ENCODE results near the gene SGTA.

SGTA gene

GRCh38 chr19:2768365-2769132 is 14.5 kb downstream of the SGTA start:
- DNase-seq, result no peak

GRCh38 chr19:2767688-2768087 is 15.4 kb downstream of the SGTA start:
- DNase-seq, result no peak

DNA sequence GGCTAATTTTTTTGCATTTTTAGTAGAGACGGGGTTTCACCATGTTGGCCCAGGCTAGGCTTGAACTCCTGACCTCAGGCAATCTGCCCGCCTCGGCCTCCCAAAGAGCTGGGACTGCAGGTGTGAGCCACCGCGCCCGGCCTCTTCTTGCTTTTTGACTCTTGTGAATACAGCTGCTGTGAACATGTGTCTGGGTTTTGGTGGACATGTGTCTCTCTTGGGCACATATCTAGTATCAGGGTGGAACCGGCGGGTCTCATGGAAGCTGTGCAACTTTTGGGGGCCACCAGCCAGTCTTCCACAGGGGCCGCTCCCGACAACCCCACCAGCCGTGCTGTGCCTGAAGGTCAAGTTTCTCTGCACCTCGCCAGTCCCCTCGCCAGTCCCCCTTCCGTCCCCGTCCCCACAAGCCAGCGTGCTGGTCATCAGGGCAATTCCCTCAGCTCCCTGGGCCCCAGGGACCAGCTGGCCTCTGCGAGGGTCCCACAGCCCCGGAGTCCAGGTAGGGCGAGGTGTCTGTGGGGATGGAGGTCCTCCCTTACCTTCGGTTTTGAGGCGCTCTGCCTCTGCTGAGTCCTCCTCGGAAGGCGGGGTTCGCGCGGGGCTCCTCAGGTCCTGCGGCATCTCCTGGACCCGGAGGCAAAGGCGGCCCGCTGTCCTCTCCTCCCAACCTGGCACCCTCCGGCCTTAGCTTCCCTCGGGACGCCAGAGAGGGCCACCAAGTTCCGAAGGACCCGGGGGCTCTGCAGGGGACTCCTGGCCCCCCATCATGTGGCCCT is 16.3 kb downstream of the SGTA start:
- DNase-seq, result no peak

- no peak for DNase-seq
These were observed 17.7 kb downstream of the SGTA start for GRCh38 chr19:2765376-2765775.

- DNase-seq, result no peak
These were observed 18.1 kb downstream of the SGTA start for GRCh38 chr19:2764945-2765344.

GRCh38 chr19:2763687-2764086 is 19.4 kb downstream of the SGTA start:
- no peak for DNase-seq

- DNase-seq, result no peak
These were observed 20.1 kb downstream of the SGTA start for GRCh38 chr19:2762783-2763496.

- DNase-seq, result no peak
These were observed 20.9 kb downstream of the SGTA start for GRCh38 chr19:2761876-2762782.

GRCh38 chr19:2761309-2761677 is 21.8 kb downstream of the SGTA start:
- DNase-seq, result no peak

DNA sequence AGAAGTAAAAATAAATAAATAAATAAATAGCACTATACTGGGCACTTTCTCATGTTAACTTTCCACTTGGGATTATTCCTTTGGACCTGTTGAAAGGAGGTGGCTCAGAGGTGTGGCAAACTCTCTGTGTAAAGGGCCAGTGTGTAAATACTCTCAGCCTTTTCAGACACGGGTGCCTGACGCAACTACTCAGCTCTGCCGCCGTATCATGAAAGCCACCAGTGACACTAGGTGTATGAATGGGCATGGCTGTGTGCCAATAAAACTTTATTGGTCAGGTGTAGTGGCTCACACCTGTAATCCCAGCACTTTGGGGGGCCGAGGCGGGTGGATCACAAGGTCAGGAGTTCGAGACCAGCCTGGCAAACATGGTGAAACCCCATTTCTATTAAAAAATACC is 23.1 kb downstream of the SGTA start:
- no peak for DNase-seq

DNA sequence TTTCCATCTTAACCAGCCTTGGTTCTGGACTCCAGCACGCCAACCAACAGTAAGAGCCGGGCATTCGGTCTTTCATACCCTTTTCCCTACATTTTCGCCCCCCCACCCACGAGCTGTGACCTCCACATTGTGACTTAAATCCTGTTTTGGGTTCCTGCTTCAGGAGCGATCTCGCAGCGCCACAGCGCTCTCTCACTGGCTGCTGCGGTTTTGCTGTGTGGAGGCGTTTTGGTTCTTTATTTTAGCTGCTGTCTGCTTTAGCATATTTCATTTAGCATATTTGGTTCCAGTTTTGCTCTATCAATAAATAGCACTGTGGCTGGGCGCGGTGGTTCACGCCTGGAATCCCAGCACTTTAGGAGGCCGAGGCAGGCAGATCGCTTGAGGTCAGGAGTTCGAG is 23.7 kb downstream of the SGTA start:
- DNase-seq, result no peak

DNA sequence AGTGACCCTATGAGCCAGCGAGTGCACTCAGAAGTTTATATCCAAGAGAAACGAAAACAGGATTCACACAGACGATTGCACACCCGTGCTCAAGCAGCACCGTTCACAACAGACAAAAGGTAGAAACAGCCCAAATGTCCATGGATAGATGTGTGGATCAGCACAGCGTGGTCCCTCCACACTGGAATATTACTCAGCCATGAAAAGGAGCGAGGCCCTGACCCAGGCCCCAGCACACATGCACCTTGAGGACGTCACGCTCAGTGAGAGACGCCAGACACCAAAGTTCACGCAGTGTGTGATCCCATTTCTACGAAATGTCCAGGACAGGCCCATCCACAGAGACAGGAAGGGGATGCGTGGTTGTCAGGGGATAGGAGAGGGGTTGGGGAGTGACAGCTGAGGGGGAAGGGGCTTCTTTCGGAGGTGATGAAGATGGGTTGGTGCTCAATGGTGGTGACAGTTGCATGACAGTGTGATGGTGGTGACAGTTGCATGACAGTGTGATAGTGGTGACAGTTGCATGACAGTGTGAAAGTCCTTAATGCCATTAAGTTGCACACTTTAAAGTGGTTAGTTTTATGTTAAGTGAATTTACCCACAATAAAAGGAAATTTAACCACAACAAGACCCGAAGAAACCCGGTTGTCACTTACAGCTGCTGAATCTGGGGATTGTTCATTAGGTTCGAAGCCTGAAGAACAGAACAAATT is 24.3 kb downstream of the SGTA start:
- DNase-seq, result no peak

DNA sequence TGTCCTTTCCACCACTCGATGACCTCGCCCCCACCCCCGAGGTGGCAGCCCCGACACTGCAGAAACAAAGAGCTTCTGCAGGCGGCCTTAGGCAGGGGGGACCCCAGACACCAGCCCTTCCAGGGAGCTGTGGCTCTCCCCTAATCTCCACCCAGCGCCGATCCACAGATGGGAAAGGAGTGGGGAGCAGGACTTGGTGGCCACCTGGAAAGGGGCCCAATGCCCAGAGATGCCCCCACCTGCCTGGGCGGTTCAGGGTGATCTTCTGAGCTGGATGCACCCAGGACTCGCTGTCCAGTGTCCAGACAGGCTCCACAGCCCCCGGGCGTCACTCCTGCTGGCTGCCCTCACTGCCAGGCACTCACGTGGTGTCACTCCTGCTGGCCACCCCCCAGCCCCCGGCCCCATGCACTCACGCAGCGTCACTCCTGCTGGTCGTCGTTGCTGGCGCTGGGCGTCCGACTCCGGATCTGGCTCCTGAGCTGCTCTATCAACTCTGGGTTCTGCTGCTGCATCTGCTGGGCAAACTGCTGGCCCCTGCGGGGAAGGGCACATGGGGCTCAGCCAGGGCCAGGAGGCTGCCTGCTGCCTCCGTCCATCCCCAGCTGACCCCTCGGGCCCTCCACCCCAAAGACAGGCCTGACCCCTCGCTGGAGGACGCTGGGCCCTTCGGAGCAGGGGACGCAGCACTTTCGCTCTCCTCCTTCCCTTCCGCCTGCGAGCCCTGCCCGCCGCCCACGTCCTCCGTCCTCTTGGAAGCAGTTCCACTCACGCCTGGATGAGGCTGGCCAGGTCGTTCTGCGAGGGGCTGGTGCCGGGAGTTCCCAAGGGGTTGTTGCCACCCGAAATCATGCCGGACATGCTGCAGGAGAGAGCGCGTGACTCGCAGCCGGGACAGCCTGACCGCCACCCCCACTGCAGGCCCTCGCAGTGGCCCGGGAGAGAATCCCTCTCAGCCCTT is 25.9 kb downstream of the SGTA start:
- DNase-seq, result no peak

DNA sequence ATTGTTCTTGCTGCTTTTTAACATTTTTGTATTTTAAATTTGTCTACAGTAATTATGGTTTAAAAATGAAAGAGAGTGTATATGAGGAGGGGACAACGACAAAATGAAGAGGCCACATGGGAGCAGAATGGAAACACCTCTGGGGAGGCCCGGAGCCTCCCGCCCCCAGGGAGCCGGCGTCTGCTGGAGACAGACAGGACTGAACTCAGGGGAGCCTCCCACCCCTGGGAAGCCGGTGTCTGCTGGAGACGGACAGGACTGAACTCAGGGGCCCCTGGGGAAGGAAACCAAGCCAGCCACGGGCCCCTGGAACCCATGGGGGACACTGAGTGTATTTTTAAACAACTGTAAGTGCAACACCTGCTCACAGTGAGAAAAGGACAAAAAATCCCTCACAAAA is 26.6 kb downstream of the SGTA start:
- no peak for DNase-seq

- DNase-seq, result no peak
These were observed 27.3 kb downstream of the SGTA start for GRCh38 chr19:2755811-2756210.

DNA sequence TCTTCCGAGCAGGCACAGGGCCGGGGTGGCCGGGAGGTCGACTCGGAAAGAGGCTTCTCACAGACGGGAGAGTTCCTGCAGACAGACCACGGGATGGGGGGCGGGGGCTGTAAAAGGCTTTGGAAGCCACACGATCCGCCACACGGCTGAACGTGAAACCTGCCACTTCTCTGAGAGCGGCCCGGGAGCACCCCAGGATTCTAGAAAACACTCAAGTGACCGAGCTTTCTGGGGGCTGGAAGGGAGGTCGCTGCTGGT is 27.7 kb downstream of the SGTA start:
- DNase-seq, result no peak

DNA sequence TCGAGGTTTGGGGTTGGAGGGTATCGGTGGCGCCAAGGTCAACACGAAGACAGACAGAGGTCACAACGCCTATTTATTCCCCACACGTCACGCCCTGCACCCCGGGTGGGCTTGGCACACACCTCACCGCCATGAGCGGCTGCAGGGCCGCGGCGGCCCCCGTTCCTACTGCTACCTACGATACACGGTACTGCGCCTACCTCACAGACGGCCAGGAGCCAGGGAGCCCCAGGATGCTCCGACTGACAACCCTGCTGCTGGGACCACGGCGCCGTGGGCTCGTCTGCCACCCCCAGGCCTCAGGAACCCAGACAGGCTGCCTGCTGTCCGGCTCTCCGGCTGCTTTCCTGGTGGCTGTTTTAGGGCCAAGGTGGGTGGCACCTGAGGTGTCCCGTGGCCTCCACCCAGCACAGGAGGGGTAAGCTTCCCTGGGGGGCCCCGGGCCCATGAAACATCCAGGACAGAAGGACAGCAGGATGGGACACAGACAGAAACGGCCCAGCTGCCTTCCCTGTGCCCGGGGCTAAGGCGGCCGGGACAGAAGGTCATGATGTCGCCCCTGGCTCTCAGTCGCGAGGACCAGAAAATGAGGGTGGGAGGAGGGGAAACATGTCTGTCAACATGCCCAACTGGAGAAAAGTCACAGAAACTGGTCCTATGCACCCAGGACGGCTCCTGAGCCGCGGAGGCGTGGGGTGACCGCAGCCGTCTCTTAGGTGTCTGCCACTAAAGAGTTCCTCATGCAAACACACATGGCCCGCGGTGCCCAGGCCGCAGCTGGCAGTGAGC is 28.2 kb downstream of the SGTA start:
- no peak for DNase-seq

- DNase-seq, result no peak
These were observed 31.6 kb downstream of the SGTA start for GRCh38 chr19:2751438-2751830.

GRCh38 chr19:2750808-2751437 is 32.1 kb downstream of the SGTA start:
- no peak for DNase-seq

- no peak for DNase-seq
These were observed 35.7 kb downstream of the SGTA start for GRCh38 chr19:2747349-2747748.

All from hematopoietic multipotent progenitor cell treated with erythropoietin and hydrocortisone succinate and interleukin-3 and kit ligand, for 6 days (in vitro differentiated cells).